Mucosa of descending colon (tissue), 3 donors: Measurements from ENCODE around the gene RAB13. TPM values are rescaled to one million over a fixed set of nuclear protein-coding genes. Genes with fewer than 3 reads are reported as not detected.
"Not testable (repeated sequence)": the region's sequence is repeated elsewhere in the genome, so short reads cannot be mapped to it uniquely, and the experiment has no call there.

Experiments used
- ATAC-seq: fragments of 200-7000 bp; cut with Tn5 transposase; one replicate; pipeline ENCODE4 v1.9.1; 2020; ENCODE audit warnings: mild to moderate bottlenecking, moderate library complexity
- DNase-seq, 3 donors: peaks; one replicate each; pipeline ENCODE4 v3.0.0-alpha.2; 2020
- H3K36me3 ChIP-seq: fragments of 200-600 bp; one replicate; pipeline ENCODE4 v1.8.0; 2021; ENCODE audit warnings: low read depth, mild to moderate bottlenecking
- H3K4me1 ChIP-seq: fragments of 200-600 bp; one replicate; pipeline ENCODE4 v1.8.0; 2021; ENCODE audit warnings: low read depth, mild to moderate bottlenecking
- H3K4me3 ChIP-seq: fragments of 200-600 bp; one replicate; pipeline ENCODE4 v1.8.0; 2021; ENCODE audit warnings: mild to moderate bottlenecking
- H3K9me3 ChIP-seq: fragments of 200-600 bp; one replicate; pipeline ENCODE4 v1.8.0; 2021; ENCODE audit warnings: mild to moderate bottlenecking
- CTCF ChIP-seq: fragments of 200-600 bp; IDR thresholded peaks from one replicate; pipeline ENCODE4 v1.8.0; 2022; ENCODE audit warnings: antibody characterized with exemption, mild to moderate bottlenecking
- intact Hi-C, 2 donors: fragments of 100-400 bp; cut with DNase I in 1 of 2; cut with micrococcal nuclease in 1 of 2; formaldehyde crosslinking; loops; one replicate each; pipeline versions ENCODE4 v1.11.0 to v1.11.1; 2022; cut with DNase I, micrococcal nuclease
- total RNA-seq, 3 donors: library from RNA; stranded (reverse); fragmentation: NEBNext Ultra II Directional in 2 of 3; extraction: Animal tissue kit (Norgen Biotek cat#: 25700) in 2 of 3; gene quantifications; one replicate each; pipeline versions ENCODE4 v1.2.1 to v1.2.4, GENCODE V29; 2021 to 2023
- donor health status: DM: no; HTN: no; CAD: no; lungs with moderate emphysema.
- donor health status: DM: no; HTN: no; CAD: no.
- donor health status: DM: no; HTN: yes; CAD: no.

Gene RAB13
- total RNA-seq, 3 donors from 2014 or later = 55.4 to 82.5 (median 77.5) TPM

GRCh38 chr1:154012129-154012528, 26.0 kb upstream of the RAB13 start:
- Histone ChIP-seq H3K4me3 (no peak overlapping the region), H3K36me3 (no peaks in the 10 kb centered on the region), H3K4me1 (no peaks in the 10 kb centered on the region), H3K9me3 (no peaks in the 10 kb centered on the region)
- DNase-seq = no peak
- ATAC-seq = no peak
- no peak for TF ChIP-seq CTCF
- intact Hi-C loops = no loop called here

DNA sequence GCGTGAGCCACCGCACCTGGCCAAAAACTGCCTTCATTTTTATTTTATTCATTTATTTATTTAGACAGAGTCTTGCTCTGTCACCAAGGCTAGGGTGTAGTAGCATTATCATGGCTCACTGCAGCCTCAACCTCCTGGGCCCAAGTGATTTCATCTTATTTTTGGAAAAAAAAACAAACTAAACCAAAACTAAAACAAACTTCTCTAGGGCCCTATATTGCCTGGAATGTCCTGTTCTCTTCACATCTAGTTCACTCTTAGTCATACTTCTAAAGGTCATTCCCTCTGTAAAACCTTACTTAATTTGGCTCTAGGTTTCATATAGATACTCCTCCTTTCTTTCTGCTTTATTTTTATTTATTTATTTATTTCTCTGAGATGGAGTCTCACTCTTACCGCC, 20.0 kb upstream of the RAB13 start:
- no peaks in the 10 kb centered on the region for H3K4me1 ChIP-seq
- no peak overlapping the region for H3K4me3 ChIP-seq
- no peaks in the 10 kb centered on the region for H3K36me3 ChIP-seq
- DNase-seq (no peak), ATAC-seq (no peak)
- no peak for TF ChIP-seq CTCF
- H3K9me3 ChIP-seq = no peaks in the 10 kb centered on the region
- intact Hi-C loops = no loop called here

GRCh38 chr1:154000420-154000819, 14.3 kb upstream of the RAB13 start:
- DNase-seq = no peak
- Histone ChIP-seq H3K4me3 (no peak overlapping the region), H3K4me1 (no peaks in the 10 kb centered on the region), H3K36me3 (no peaks in the 10 kb centered on the region), H3K9me3 (no peaks in the 10 kb centered on the region)
- no peak for TF ChIP-seq CTCF
- ATAC-seq = no peak
- intact Hi-C loops = no loop called here

DNA sequence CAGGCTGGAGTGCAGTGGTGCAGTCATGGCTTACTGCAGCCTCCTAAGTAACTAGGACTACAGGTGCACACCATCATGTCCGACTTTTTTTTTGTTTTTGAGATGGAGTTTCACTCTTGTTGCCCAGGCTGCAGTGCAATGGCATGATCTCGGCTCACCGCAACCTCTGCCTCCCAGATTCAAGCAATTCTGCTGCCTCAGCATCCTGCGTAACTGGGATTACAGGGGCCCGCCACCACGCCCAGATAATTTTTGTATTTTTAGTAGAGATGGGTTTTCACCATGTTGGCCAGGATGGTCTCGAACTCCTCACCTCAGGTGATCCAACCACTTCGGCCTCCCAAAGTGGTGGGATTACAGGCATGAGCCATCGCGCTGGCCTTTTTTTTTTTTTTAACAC, 10.7 kb upstream of the RAB13 start:
- H3K36me3 ChIP-seq, H3K9me3 ChIP-seq, H3K4me3 ChIP-seq, ATAC-seq, DNase-seq, intact Hi-C loops: not testable (repeated sequence)
- peaks cover 12% of the 10 kb centered on the region for H3K4me1 ChIP-seq

DNA sequence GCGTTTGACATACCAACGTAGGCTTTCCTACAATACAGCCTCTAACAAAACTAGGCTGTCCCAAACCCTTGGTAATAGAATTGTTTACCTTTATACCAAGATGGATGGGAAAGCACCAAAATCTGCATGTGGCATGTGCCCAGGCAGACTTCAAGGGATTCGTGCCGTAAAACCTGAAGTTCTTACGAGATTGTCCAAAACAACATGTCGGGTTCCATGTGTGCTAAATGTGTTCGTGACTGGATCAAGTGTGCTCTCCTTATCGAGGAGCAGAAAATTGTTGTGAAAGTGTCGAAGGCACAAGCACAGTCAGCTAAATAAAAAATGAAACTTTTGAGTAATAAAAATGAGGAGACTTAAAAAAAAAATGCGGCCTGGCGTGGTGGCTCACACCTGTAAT, 9.5 kb upstream of the RAB13 start:
- TF ChIP-seq CTCF = no peak
- Histone ChIP-seq H3K4me3 (no peak overlapping the region), H3K9me3 (no peaks in the 10 kb centered on the region), H3K36me3 (no peaks in the 10 kb centered on the region), H3K4me1 (peaks cover 17% of the 10 kb centered on the region)
- no peak for DNase-seq
- intact Hi-C loops = no loop called here
- ATAC-seq = no peak

DNA sequence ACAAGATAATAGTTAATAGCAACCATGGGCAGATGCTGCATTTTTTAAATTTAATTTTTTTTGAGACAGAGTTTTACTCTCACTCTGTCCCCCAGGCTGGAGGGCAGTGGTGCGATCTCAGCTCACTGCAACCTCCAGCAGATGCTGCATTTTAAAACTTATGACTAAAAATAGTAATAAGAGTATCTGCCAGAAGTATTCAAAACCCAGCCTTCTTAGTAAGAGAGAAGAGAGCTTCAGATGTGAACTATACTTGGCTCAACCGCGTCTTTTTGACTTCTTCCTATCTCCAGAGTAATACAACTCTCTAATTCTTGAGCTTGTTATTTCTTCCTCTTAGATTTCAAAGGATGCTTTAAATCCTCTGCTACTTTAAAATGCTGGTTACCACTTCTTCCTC, 9.1 kb upstream of the RAB13 start:
- TF ChIP-seq CTCF = no peak
- Histone ChIP-seq H3K36me3 (no peaks in the 10 kb centered on the region), H3K9me3 (no peaks in the 10 kb centered on the region), H3K4me1 (peaks cover 17% of the 10 kb centered on the region), H3K4me3 (no peak overlapping the region)
- intact Hi-C loops = no loop called here
- no peak for DNase-seq
- no peak for ATAC-seq
